ENCODE results near the gene TNS3.

Gene TNS3

GRCh38 chr7:47484923-47485639 is 96.8 kb downstream of the TNS3 start:
- DNase-seq (ENCODE audit: low read depth): no peak

GRCh38 chr7:47484457-47484856 is 97.5 kb downstream of the TNS3 start:
- no peak for DNase-seq (ENCODE audit: low read depth)

GRCh38 chr7:47483604-47484273 is 98.2 kb downstream of the TNS3 start:
- DNase-seq (ENCODE audit: low read depth): no peak

- DNase-seq (ENCODE audit: low read depth): no peak
Measured at GRCh38 chr7:47482013-47482875, 99.7 kb downstream of the TNS3 start.

GRCh38 chr7:47481541-47482012 is 100.3 kb downstream of the TNS3 start:
- no peak for DNase-seq (ENCODE audit: low read depth)

GRCh38 chr7:47480576-47481538 is 101.1 kb downstream of the TNS3 start:
- no peak for DNase-seq (ENCODE audit: low read depth)

GRCh38 chr7:47479821-47480575 is 101.9 kb downstream of the TNS3 start:
- no peak for DNase-seq (ENCODE audit: low read depth)

GRCh38 chr7:47478926-47479711 is 102.8 kb downstream of the TNS3 start:
- no peak for DNase-seq (ENCODE audit: low read depth)

GRCh38 chr7:47478017-47478344 is 103.9 kb downstream of the TNS3 start:
- no peak for DNase-seq (ENCODE audit: low read depth)

GRCh38 chr7:47477191-47478016 is 104.5 kb downstream of the TNS3 start:
- DNase-seq (ENCODE audit: low read depth): no peak

- DNase-seq (ENCODE audit: low read depth): no peak
Measured at GRCh38 chr7:47475880-47476227, 106.1 kb downstream of the TNS3 start.

- no peak for DNase-seq (ENCODE audit: low read depth)
Measured at GRCh38 chr7:47474937-47475879, 106.7 kb downstream of the TNS3 start.

GRCh38 chr7:47474211-47474936 is 107.5 kb downstream of the TNS3 start:
- DNase-seq (ENCODE audit: low read depth): no peak

GRCh38 chr7:47473499-47474210 is 108.3 kb downstream of the TNS3 start:
- no peak for DNase-seq (ENCODE audit: low read depth)

- no peak for DNase-seq (ENCODE audit: low read depth)
Measured at GRCh38 chr7:47472444-47473157, 109.3 kb downstream of the TNS3 start.

- no peak for DNase-seq (ENCODE audit: low read depth)
Measured at GRCh38 chr7:47471831-47472230, 110.1 kb downstream of the TNS3 start.
